H9 (cell line): ENCODE data around the gene DENND1A. TPM values are rescaled to one million over a fixed set of nuclear protein-coding genes. Genes with fewer than 3 reads are reported as not detected.

Experiments used
- DNase-seq: peaks from one replicate; pipeline ENCODE4 v3.0.0-alpha.2; 2017
- H2AFZ ChIP-seq: one replicate; pipeline ENCODE4 v1.6.1; 2013; ENCODE audit warnings: mild to moderate bottlenecking, low read length, control low read depth, moderate library complexity
- H2AK5ac ChIP-seq: 2 replicates; pipeline ENCODE4 v1.6.1; 2013; ENCODE audit warnings: low read length, control low read depth, mixed read lengths; ENCODE audit not compliant: insufficient read length
- H2BK120ac ChIP-seq: one replicate; pipeline ENCODE4 v1.6.1; 2013; ENCODE audit warnings: low read depth, mild to moderate bottlenecking, low read length, control low read depth, inconsistent platforms; ENCODE audit not compliant: poor library complexity, severe bottlenecking
- H2BK12ac ChIP-seq: 2 replicates; pipeline ENCODE4 v1.6.1; 2013; ENCODE audit warnings: low read length, control low read depth, mixed read lengths, low read depth; ENCODE audit not compliant: insufficient read length
- H2BK15ac ChIP-seq: 2 replicates; pipeline ENCODE4 v1.6.1; 2013; ENCODE audit warnings: low read depth, low read length, control low read depth
- H2BK20ac ChIP-seq: one replicate; pipeline ENCODE4 v1.6.1; 2013; ENCODE audit warnings: low read depth, mild to moderate bottlenecking, low read length, control low read depth, inconsistent platforms; ENCODE audit not compliant: poor library complexity, severe bottlenecking
- H2BK5ac ChIP-seq: 2 replicates; pipeline ENCODE4 v1.6.1; 2013; ENCODE audit warnings: low read length, control low read depth, mixed read lengths; ENCODE audit not compliant: insufficient read length
- H3K14ac ChIP-seq: 2 replicates; pipeline ENCODE4 v1.6.1; 2013; ENCODE audit warnings: low read length, control low read depth; ENCODE audit not compliant: insufficient read depth
- H3K18ac ChIP-seq: 2 replicates; pipeline ENCODE4 v1.6.1; 2013; ENCODE audit warnings: low read depth, mild to moderate bottlenecking, mixed read lengths, low read length, control low read depth; ENCODE audit not compliant: insufficient read length
- H3K23ac ChIP-seq: 2 replicates; pipeline ENCODE4 v1.6.1; 2013; ENCODE audit warnings: low read length, control low read depth, mixed read lengths, low read depth; ENCODE audit not compliant: insufficient read length
- H3K23me2 ChIP-seq: 2 replicates; pipeline ENCODE4 v1.6.1; 2013; ENCODE audit warnings: low read depth, mild to moderate bottlenecking, mixed read lengths, low read length, control low read depth; ENCODE audit not compliant: insufficient read length, poor library complexity, severe bottlenecking
- H3K27ac ChIP-seq: 2 replicates; pipeline ENCODE4 v1.5.1; 2013; ENCODE audit warnings: low read length, control low read depth, mixed read lengths, low read depth; ENCODE audit not compliant: insufficient read length
- H3K27me3 ChIP-seq: 2 replicates; pipeline ENCODE4 v1.6.1; 2013; ENCODE audit warnings: low read length, control low read depth, inconsistent platforms; ENCODE audit not compliant: insufficient read depth
- H3K4ac ChIP-seq: 2 replicates; pipeline ENCODE4 v1.6.1; 2013; ENCODE audit warnings: low read depth, mild to moderate bottlenecking, control low read depth, inconsistent platforms, low read length, moderate library complexity
- H3K4me1 ChIP-seq: 2 replicates; pipeline ENCODE4 v1.6.1; 2013; ENCODE audit warnings: low read length, control low read depth, inconsistent platforms; ENCODE audit not compliant: insufficient read depth
- H3K4me2 ChIP-seq: 2 replicates; pipeline ENCODE4 v1.6.1; 2013; ENCODE audit warnings: low read length, control low read depth, mixed read lengths; ENCODE audit not compliant: insufficient read length, insufficient read depth
- H3K56ac ChIP-seq: 2 replicates; pipeline ENCODE4 v1.6.1; 2013; ENCODE audit warnings: low read depth, mild to moderate bottlenecking, mixed read lengths, low read length, control low read depth; ENCODE audit not compliant: insufficient read length
- H3K79me1 ChIP-seq: 2 replicates; pipeline ENCODE4 v1.6.1; 2013; ENCODE audit warnings: low read depth, mild to moderate bottlenecking, moderate library complexity, low read length, control low read depth, inconsistent platforms; ENCODE audit not compliant: insufficient read depth, poor library complexity, severe bottlenecking
- H3K79me2 ChIP-seq: 2 replicates; pipeline ENCODE4 v1.6.1; 2013; ENCODE audit warnings: low read length, control low read depth, inconsistent platforms; ENCODE audit not compliant: insufficient read depth
- H3K9ac ChIP-seq: 2 replicates; pipeline ENCODE4 v1.6.1; 2013; ENCODE audit warnings: low read length, control low read depth, mixed read lengths; ENCODE audit not compliant: insufficient read length; ENCODE audit errors: extremely low read depth
- H3K9me3 ChIP-seq: one replicate; pipeline ENCODE4 v1.6.1; 2013; ENCODE audit warnings: low read depth, low read length, inconsistent platforms; ENCODE audit not compliant: control insufficient read depth
- H3T11ph ChIP-seq: one replicate; pipeline ENCODE4 v1.6.1; 2013; ENCODE audit warnings: mild to moderate bottlenecking, low read length, control low read depth, inconsistent platforms
- H4K20me1 ChIP-seq: one replicate; pipeline ENCODE4 v1.6.1; 2013; ENCODE audit not compliant: control insufficient read depth, insufficient read length, insufficient read depth
- H4K5ac ChIP-seq: 2 replicates; pipeline ENCODE4 v1.6.1; 2013; ENCODE audit warnings: low read depth, mild to moderate bottlenecking, mixed read lengths, low read length, control low read depth; ENCODE audit not compliant: insufficient read length
- H4K8ac ChIP-seq: replicated peaks from 2 replicates; pipeline ENCODE4 v1.6.1; 2013; ENCODE audit warnings: low read length, control low read depth, mixed read lengths, low read depth; ENCODE audit not compliant: insufficient read length
- H4K91ac ChIP-seq: 2 replicates; pipeline ENCODE4 v1.6.1; 2013; ENCODE audit warnings: low read depth, mild to moderate bottlenecking, moderate library complexity, mixed read lengths, low read length, control low read depth; ENCODE audit not compliant: insufficient read length
- H3K27ac Mint-ChIP-seq, 3 experiments: 2 replicates in 2 of 3; 3 replicates in 1 of 3; pipeline ENCODE4 v1.8.0; 2020 to 2021; ENCODE audit warnings: mixed read lengths in 3 of 3, mild to moderate bottlenecking in 1 of 3, moderate library complexity in 1 of 3
- H3K27me3 Mint-ChIP-seq: 2 replicates; pipeline ENCODE4 v1.8.0; 2021; ENCODE audit warnings: low read depth, mild to moderate bottlenecking, moderate library complexity, mixed read lengths
- H3K36me3 Mint-ChIP-seq, 3 experiments: 2 replicates in 2 of 3; 3 replicates in 1 of 3; pipeline ENCODE4 v1.8.0; 2020 to 2021; ENCODE audit warnings: low read depth in 3 of 3, mixed read lengths in 3 of 3; ENCODE audit not compliant: insufficient read depth in 1 of 3
- H3K4me1 Mint-ChIP-seq, 2 experiments: 2 replicates each; pipeline ENCODE4 v1.8.0; 2020; ENCODE audit warnings: mixed read lengths in 2 of 2
- H3K4me3 Mint-ChIP-seq, 2 experiments: 2 replicates in 1 of 2; 3 replicates in 1 of 2; pipeline ENCODE4 v1.8.0; 2020 to 2021; ENCODE audit warnings: mild to moderate bottlenecking in 2 of 2, mixed read lengths in 2 of 2, moderate library complexity in 1 of 2
- H3K9me3 Mint-ChIP-seq, 2 experiments: 2 replicates in 1 of 2; 3 replicates in 1 of 2; pipeline ENCODE4 v1.8.0; 2020; ENCODE audit warnings: mild to moderate bottlenecking in 2 of 2, mixed read lengths in 2 of 2, moderate library complexity in 1 of 2
- CTCF ChIP-seq: fragments of 200-600 bp; sonication (generic); conservative IDR thresholded peaks from 3 replicates; pipeline ENCODE4 v1.8.0; 2021; ENCODE audit warnings: antibody characterized with exemption, mild to moderate bottlenecking
- WGBS: extraction: QIAGEN DNeasy Blood & Tissue Kit; methylation state at CpG from one replicate; pipeline ENCODE4 v1.1.7; 2013; ENCODE audit warnings: missing lambda C conversion rate, low lambda C conversion rate, mixed read lengths; ENCODE audit not compliant: insufficient read length; ENCODE audit errors: extremely low coverage; 5-methylcytosine and 5-hydroxymethylcytosine counted together
- total RNA-seq: library from RNA; stranded (reverse); gene quantifications from 2 replicates; pipeline ENCODE4 v1.2.1, GENCODE V29; 2021

DENND1A gene
- total RNA-seq, 1 experiment from 2014 or later: 20.4 TPM

- Histone ChIP-seq H2BK15ac (no peak overlapping the region), H3K14ac (no peak overlapping the region), H4K5ac (no peak overlapping the region), H2AFZ (no peak overlapping the region), H2BK12ac (no peak overlapping the region), H3K18ac (no peak overlapping the region), H3K23ac (no peak overlapping the region), H3K79me1 (no peaks in the 10 kb centered on the region), H3K4ac (no peak overlapping the region), H3K9ac (no peak overlapping the region), H3K9me3 (no peaks in the 10 kb centered on the region), H3K56ac (no peak overlapping the region), H3K23me2 (no peaks in the 10 kb centered on the region), H4K91ac (no peak overlapping the region), H2BK20ac (no peak overlapping the region), H3K79me2 (no peaks in the 10 kb centered on the region), H3K4me1 (no peaks in the 10 kb centered on the region), H4K8ac (no peak overlapping the region), H3K4me2 (no peak overlapping the region), H2AK5ac (no peak overlapping the region), H3T11ph (no peak overlapping the region), H2BK5ac (no peak overlapping the region), H2BK120ac (no peak overlapping the region), H4K20me1 (no peaks in the 10 kb centered on the region), H3K27ac (no peak overlapping the region), H3K27me3 (no peaks in the 10 kb centered on the region)
- DNase-seq: no peak
- Mint-ChIP-seq H3K27ac (peak overlapping the region in 1 of 3 experiments; percentile 68; a peak in 1 of 7 replicates), H3K9me3 (no peaks in the 10 kb centered on the region), H3K4me3 (no peak overlapping the region), H3K27me3 (peaks cover 3% of the 10 kb centered on the region; the same call in 1 of the 2 replicates), H3K4me1 (peaks cover 23 to 26% of the 10 kb centered on the region in 2 experiments), H3K36me3 (no peaks in the 10 kb centered on the region)
- WGBS: no CpG with 5 or more reads among the region's 14 CpGs
- no peak for TF ChIP-seq CTCF
Observed at GRCh38 chr9:123472862-123473614, 456.9 kb downstream of the DENND1A start.
